ENCODE data around the gene ZBTB43.
"Not testable (repeated sequence)": the region's sequence is repeated elsewhere in the genome, so short reads cannot be mapped to it uniquely, and the experiment has no call there.

GRCh38 chr9:126778696-126779095, 26.1 kb upstream of the ZBTB43 start:
- TF ChIP-seq CTCF (conservative IDR thresholded peaks at IDR 0.05; ENCODE audit: low read length); EZH2phosphoT487 (IDR thresholded peaks at IDR 0.05; ENCODE audit: borderline replicate concordance, low read depth, low read length): not testable (repeated sequence)

All from OCI-LY7 (cell line).